Stimulated activated CD8-positive, alpha-beta memory T cell treated with anti-CD3 and anti-CD28 coated beads, Interleukin-4, amount 100 ng/mL, for 24 hours (primary cell): ENCODE results near the gene NRGN.
A peak's percentile ranks its signal among the peaks of the same experiment; 100 is the strongest.

Experiments
- DNase-seq: peaks from one replicate; pipeline ENCODE4 v3.0.0-alpha.2; 2020; ENCODE audit warnings: low read depth

NRGN gene

DNA sequence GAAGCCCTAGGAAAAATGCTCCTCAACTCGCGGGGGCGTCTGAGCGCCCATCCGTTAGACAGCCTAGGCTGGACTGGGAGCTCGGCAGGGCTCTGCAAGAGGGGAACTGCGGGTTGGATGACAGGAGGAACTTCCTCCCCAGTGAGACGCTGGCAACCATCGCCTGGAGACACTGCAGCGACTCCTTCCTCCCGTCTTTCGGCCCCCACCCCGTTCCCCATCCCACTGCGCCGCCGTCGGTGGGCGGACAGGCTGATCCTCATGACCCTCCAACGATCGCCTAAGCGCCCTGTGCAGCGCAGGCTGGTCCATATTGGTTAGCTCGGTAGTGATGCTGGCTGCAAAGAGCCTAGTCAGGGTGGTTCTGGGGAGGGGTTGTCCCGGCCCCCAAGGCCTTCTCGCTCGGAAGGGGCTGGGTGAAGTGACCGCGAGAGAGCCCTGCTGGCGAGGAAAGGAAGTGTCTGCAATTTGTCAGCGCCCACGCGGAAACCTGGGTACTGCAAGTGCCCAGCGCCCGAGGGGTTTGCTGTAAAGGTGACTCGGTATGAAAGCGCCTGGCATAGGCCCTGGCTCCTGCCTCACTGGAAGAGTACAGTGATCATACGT is 638 bp downstream of the NRGN start:
- DNase-seq, result no peak

DNA sequence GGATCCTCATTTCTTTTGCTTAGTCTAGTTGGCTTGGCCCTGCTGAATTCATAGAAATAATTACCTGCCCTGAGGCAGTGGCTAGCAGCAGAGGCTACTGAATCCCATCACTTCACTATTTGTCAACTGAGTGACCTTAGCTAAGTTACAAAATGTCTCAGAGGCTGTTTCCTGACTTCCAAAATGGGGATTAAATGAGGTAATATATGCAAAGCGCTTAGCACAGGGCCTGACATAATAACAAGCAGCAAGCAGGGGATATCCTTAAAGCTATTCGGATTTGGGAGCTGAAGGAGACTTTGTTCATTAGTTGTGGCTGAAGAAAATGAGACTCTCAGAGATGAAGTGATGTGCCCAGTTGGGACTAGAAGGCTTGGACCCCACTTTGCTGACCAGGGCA is 2.8 kb downstream of the NRGN start:
- no peak for DNase-seq

DNA sequence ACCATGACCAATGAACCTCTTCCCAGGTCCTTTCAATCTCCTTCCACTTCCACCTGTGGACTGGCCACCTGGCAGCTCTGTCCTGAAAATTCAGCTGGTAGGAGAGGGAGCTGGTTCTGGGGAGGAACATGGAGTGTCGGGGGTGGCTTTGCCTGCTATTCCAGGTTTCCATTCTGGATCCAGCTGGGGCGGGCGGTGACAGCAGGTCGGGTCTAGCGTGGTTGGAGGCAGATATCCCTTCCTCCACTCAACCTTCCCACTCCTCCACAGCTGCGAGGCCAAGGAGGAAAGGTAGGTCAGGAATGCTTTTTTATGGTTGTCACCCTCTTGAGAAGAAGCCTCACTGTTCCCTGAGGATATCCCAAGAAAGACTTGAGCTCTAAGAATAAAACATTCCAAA is 3.3 kb downstream of the NRGN start:
- DNase-seq, result no peak

DNA sequence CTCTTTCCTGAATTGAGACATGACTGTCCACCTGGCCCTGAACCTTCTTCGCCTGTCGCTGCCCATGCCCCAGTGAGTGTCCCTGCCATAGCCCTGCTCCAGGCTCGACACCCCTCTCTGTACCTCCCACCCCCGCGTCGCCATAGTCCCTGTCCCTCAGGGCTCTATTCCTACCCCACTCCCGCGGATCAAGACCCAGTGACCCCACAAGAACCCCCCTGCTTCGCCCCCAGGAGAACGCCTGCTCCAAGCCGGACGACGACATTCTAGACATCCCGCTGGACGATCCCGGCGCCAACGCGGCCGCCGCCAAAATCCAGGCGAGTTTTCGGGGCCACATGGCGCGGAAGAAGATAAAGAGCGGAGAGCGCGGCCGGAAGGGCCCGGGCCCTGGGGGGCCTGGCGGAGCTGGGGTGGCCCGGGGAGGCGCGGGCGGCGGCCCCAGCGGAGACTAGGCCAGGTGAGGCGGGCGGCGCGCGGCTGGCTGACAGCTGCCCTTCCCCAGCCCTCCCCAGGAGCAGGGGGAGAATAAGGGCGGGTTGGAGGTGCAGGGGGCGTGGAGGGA is 5.6 kb downstream of the NRGN start:
- no peak for DNase-seq

DNA sequence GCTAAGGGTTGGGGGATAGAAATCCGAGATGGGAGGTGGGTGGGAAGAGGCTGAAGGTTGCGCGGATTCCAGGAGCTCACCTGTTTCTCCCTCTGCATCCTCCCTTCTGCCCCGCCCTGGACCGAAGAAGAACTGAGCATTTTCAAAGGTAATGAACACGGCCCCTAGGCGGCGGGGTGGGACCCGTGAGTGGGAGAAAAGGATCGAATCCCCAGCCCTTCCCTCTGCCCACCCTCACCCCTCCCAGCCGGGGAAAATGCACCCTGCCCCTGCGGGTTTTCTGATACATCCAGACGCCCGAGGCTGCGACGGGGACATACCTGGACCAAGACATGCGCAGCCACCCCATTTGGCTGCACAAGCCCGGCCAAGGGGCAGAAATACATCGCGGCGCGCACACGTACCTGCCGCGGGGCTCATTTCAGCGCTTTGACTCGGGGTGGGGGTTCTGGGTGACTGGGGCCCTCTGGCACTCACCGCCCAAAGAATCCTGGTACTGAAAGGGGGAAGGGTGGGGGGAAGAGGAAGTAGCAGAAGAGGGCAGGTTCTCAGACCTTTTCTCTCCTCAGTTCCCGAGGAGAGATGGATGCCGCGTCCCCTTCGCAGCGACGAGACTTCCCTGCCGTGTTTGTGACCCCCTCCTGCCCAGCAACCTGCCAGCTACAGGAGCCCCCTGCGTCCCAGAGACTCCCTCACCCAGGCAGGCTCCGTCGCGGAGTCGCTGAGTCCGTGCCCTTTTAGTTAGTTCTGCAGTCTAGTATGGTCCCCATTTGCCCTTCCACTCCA is 6.3 kb downstream of the NRGN start:
- DNase-seq, result no peak

DNA sequence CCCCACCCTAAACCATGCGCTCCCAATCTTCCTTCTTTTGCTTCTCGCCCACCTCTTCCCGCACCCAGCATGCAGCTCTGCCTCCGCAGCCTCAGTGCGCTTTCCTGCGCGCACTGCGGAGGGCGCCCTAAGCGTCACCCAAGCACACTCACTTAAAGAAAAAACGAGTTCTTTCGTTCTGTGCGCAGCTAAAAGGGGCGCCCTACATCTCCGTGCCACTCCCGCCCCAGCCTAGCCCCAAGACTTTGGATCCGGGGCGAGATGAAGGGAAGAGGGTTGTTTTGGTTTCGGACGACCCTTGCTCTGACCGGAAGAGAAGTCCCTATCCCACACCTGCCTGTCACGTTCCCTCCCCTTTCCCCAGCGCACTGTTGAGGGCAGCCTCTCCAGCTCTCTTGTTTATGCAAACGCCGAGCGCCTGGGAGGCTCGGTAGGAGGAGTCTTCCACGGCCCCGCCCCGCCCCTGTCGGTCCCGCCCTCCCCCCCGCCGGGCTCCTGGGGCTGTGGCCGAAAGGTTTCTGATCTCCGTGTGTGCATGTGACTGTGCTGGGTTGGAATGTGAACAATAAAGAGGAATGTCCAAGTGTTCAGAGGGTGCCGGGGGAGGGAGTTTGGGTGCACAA is 7.0 kb downstream of the NRGN start:
- peak; percentile 59 for DNase-seq

DNA sequence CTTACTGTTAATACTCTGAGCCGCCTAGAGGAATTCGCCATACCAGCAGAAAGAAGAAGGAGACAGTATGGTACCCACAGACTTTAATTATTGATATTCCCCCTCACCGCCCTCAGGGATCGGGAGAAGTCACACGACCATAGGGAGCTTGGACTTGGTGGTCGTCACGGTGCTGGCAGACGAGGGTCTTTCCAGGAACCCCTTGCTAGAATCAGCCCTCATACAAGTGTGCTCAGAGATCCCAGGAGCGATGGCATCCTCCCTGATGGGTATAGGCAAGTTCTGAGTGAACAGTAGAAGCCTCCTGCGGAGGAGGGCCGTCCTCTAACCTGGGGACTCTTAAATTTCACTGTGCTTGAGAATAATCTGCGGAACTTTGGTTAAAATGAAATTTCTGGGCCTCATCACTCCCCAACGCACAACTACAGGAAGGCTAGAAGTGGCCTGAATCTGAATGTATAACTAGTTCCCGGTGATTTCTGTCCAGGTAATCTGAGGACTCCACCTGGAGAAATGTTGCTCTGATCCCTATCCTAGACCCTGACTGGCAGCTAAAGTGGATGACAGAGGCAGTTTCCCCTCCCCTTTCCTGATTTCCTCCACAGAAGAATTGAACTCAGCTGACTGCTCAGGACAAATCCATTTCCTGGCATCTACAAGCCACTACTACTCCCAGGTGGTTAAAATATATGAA is 7.8 kb downstream of the NRGN start:
- DNase-seq, result no peak

DNA sequence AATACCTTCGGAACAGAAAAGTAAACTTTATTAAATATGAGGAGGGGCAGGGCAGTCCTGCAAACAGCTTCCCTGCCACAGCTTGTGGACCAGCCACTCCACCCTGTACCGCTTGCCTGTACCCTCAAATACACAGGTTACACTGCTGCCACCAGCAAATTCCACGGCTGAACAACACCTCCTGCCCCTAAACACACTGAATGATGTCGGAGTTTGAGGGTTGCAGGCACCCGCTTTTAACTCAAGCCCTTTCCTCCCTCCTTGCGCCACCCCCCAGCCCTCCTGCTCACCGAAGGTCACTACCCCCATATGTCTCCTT is 8.3 kb downstream of the NRGN start:
- DNase-seq, result no peak

DNA sequence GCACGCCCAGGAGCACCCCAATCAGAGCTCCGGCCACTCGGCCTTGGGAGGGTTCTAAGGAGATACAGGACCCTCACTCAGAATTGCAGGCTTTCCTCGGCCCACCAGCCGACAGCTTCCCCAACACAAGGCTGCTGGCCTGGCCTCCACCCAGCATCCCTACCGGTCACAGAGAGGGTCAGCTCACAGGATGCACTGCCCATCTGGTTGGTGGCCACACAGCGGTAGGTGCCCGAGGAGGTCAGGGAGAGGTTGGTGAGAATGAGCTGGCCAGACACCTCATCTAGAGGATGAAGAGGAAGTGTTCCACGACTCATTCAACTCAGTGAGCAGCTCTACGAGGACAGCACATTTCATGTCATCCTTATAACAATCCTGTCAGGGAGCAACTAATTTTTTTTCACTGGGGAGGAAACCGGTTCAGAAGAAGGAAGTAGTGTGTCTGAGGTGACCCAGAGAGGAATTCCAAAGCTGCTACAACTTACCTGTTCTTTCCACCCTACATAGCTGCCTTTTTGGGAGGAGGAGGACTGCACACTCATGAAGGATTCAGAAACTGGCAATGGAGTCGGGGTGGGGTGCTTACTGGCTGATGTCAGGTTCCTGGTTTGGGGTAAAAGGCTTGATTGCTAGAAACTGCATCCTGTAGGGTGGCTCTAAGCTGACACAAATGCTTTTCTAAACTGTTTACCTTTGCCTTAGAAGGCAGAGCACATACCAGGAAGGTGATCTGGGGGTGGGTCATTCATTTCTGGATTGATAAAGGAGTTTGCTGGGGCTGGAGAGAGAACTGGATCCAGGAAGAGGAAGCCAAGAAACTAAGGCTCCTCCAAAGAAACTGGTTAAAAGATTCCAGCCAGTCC is 9.0 kb downstream of the NRGN start:
- no peak for DNase-seq

DNA sequence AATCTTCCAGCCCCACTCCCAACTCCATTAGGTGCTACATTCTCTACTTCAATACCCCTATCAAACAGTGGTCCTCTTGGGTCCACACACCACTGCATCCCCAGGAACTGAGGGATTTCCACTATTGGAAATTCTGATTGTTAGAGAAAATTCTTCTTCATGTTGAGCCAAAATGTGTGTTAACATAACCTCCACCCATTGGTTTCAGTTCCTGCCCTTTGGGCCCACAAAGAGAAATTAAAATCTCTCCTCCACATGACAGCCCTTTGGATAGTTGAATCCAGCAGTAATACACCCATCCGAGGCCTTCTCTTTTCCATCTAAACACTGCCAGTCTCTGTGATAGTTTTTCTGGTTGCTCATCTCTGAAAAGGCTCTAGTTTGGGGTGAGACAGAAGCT is 10.2 kb downstream of the NRGN start:
- DNase-seq, result no peak

DNA sequence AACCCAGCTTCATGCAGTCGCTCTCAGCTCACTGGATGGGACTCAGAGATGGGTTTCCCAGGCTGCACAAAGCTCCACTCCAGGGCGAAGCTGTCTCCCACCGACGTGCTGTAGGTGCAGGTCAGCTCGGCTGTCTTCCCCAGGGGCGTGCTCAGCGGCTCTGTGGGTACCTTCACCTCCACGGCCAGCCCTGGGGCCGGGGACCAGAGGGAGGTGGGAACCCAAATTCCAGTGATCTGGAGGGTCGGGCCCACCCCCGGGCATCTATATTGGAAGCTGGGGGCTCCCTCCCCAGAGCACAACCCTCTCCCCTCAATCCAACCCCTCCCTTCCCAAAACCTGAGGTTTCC is 11.6 kb downstream of the NRGN start:
- no peak for DNase-seq

DNA sequence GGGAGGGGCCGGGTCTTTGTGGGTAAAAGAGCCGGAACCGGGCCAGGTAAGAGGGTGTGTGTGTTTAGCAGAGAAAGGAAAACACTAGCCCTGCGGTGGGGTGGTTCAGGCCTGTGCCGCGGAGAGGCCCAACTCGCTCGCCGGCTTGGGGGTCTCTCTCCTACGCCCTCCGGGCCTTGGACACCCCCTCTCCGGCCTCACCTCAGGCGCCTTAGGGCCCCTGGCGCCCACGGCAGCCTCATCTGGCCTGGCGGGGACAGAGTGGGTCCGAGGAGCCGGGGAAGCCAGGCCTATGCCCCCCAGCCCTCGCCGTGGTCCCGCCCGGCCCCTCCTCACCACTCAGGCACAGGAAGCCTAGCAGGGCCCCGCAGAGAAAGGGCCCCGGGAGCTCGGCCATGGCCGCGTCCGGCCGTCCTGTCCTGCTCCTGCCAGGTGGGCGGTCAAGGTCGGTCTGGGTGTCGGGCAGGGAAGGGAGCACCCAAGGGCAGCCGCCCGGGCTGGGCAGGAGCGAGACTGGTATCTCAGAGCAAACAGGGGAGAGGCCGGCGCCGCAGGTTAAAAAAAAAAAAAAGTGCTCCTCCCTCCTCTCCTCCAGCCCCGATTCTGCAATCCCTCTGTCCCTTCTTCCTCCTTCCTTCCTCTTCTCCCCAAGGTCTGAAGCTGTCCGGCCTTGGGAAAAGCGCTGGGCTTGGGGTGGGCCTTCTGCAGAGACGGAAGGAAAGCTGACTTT is 12.2 kb downstream of the NRGN start, which contains the start of gene VSIG2:
Gene VSIG2 (minus strand): TSS at position 515 of the 730 bp plus-strand sequence. CDS start 118 bp downstream, at position 397.
- no peak for DNase-seq

DNA sequence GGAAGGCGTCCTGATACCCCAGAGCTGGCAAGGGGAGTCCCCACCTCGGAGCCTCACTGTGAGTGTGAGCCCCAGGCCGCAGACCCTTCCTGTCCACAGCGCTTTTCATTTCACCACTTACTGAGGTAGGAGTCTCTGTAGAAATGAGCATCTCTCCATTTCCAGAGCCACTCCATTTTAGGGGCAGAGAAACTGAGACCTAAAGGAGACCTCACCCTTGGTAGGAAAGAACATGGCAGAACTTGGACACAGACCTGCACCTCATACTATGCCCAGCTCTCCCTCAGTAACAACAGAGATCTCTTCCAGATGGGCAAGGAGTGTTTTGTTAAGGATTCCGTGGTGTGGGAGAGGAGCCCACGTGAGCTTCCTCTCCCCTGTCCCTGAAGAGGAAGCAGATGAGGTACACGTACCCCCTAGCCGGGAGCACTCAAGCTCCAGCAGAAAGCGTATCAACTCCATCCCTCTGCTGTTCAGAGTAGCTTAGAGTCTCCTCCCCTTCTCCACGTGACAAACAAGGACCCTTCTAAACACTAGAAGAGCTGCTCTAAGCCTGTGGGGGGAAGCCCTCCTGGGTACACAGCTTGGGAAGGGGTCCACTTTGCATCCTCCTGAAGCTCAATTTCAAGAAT is 12.8 kb downstream of the NRGN start:
- DNase-seq, result no peak

DNA sequence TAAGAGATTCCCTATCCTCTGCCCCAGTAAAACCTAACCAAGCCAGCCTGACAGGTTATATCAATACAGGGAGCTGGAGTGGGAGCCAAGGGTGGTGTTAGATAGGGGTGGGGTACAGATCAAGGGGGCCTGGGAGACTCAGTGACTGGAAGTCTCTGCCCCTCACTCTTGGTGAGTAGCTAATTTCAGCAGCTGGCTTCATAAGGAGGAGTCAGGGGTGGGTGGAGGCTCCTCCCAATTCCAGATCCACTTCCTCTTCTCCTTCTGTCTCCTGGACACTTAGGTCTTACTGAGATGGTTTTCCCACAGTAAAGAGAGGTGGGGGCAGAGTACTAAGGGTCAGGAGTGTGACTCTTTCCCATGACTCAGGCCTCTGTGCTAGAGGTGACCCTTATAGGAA is 13.5 kb downstream of the NRGN start:
- no peak for DNase-seq

DNA sequence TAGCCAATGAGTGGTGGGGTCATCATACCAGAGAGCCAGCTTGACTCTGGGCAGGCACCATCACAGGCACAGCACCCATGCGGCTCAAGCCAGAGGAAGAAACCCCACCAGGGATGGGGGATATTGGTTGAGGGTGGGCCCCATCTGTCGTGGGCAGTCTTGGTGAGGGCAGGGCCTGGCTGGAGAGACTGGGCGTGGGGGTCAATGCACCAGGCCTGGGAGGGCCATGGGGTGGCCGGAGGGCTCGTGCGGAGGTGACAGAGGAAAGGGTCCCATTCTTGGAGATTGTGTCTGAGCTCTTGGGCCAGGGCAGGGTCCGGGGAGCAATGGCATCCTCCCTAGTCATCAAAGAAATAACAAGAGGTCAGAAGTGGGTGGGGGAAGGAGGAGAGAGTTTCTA is 13.9 kb downstream of the NRGN start:
- DNase-seq, result no peak

DNA sequence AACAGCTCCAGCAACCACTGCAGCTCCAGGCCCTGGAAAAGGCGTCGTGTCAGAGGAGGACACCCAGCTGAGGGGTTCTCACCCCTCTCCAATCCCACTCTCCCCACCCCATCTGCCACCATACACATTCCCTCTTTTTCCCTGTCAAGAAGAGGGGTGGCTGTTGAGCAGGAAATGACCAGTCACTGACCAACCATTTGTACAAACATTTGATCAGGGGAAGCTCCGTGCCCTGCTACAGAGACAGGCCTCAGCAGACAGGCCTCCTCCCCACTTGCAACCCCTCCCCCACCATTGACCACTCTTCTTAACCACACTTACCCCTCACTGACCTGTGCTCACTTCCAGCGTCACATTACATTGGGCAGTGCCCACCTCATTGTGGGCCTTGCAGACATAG is 14.6 kb downstream of the NRGN start:
- DNase-seq, result no peak

DNA sequence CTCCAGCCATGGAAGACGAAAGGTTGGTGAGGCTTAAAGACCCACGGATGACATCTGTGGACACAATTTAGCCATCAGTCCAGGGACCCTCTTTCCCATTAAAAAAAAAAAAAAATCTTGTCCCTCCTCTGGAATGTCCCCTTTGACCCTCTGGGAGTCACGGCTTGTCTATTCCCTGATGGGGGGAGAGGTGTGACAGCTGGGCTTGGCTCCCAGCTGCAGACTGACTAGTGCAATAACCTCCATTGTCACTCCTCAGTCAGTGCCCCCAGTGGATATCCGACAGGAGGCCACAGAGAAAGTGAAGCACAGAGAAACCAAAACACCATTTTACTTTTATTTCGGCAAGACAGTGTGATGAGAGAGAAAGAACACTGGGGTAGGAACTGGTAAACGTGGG is 15.0 kb downstream of the NRGN start:
- DNase-seq, result no peak

DNA sequence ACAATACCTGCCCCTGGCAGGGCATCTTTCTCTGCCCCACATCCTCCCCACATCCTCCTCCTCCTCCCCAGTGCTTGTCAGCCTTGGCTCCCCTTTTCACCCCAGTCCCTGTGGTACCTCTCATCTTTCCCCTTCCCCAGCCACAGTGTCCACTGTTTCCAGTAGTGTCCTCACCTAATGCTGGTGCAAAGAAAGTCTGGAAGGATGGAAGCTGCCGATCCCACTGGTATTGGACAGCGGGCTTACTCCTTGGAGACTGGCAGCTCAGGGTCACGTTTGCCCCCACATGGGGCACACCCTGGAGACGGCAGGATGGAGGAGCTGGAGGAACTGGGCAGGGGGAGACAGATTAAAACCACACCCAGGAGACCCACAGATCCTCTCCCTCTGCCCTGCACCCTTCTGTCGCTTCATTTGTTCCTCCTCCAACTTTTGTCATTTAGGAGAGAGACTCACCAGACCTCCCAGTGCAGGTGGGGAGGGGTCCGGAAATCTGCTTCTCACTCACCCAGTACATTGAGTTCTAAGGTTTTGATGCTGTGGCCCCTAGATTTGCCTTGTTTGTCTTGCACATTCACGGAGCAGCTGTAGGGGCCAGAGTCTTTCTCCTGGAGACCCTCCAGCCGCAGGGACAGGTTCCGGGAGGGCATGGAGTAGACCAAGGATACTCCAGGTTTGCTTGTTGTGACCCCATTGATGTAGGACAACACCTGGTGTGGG is 16.5 kb downstream of the NRGN start:
- DNase-seq, result no peak

DNA sequence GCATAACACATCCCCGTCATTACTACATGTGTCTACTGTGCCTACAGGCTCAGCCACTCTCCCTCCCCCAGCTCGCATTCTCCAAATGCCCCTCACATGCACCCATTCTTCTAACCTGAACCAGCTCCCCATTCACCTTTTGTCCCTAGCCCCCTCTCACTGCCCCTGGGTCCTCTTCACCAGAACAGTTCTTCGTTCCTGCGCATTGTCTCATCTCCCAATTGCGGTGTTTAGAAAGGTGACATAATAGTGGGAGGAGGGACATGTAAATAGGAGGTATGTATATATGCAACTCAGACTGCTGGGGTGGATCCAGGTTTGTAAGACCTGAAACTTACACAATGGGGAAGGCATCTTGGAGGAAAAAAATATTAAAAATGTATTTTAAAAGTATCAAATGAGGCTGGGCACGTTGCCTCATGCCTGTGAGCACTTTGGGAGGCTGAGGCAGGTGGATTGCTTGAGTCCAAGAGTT is 17.0 kb downstream of the NRGN start:
- DNase-seq, result no peak

DNA sequence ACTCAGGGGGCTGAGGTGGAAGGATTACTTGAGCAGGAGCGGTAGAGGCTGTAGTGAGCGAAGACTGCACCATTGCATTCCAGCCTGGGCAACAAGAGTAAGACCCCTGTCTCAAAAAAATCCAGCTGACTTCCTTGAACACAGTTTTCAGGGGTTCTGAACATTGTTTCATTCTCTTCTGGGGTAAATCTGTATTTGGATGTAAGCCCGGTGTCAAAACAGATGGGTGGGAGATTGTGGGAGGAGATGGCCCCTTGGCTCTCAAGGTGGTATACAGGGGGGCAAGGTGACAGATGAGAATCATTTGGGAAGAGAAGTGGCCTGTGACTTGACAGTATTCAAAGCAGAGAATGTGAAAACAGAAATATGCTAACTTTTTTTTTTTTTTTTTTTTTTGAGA is 17.6 kb downstream of the NRGN start:
- DNase-seq, result no peak
